ENCODE data around the gene ZFYVE1.

- TF ChIP-seq, protein P1, sequence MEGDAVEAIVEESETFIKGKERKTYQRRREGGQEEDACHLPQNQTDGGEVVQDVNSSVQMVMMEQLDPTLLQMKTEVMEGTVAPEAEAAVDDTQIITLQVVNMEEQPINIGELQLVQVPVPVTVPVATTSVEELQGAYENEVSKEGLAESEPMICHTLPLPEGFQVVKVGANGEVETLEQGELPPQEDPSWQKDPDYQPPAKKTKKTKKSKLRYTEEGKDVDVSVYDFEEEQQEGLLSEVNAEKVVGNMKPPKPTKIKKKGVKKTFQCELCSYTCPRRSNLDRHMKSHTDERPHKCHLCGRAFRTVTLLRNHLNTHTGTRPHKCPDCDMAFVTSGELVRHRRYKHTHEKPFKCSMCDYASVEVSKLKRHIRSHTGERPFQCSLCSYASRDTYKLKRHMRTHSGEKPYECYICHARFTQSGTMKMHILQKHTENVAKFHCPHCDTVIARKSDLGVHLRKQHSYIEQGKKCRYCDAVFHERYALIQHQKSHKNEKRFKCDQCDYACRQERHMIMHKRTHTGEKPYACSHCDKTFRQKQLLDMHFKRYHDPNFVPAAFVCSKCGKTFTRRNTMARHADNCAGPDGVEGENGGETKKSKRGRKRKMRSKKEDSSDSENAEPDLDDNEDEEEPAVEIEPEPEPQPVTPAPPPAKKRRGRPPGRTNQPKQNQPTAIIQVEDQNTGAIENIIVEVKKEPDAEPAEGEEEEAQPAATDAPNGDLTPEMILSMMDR (IDR thresholded peaks at IDR 0.05), result no peak
- TF ChIP-seq POLR2AphosphoS5 (IDR thresholded peaks at IDR 0.05), result no peak
- no peak for TF ChIP-seq POLR2A (IDR thresholded peaks at IDR 0.05)
These were observed 562 bp downstream of the ZFYVE1 start for GRCh38 chr14:73026243-73026844.

All from breast epithelium (tissue), 3 donors.